Epidermal melanocyte (primary cell): ENCODE results near the gene ICOSLG.
"Not testable (repeated sequence)": the region's sequence is repeated elsewhere in the genome, so short reads cannot be mapped to it uniquely, and the experiment has no call there.

Experiments used
- DNase-seq: peaks from one replicate; pipeline ENCODE4 v3.0.0; 2011; ENCODE audit warnings: low spot score; ENCODE audit not compliant: insufficient read length

The ICOSLG gene

GRCh38 chr21:44240842-44241241 is at the start of gene ICOSLG:
Gene ICOSLG (minus strand): TSS chr21:44240943. CDS start chr21:44240817, 126 bp downstream.
- not testable (repeated sequence) for DNase-seq

GRCh38 chr21:44289381-44290010 is 48.8 kb upstream of the ICOSLG start:
- DNase-seq = no peak

- DNase-seq = no peak
Measured at GRCh38 chr21:44288251-44289110, 47.7 kb upstream of the ICOSLG start.

GRCh38 chr21:44286716-44287632 is 46.2 kb upstream of the ICOSLG start:
- no peak for DNase-seq

- DNase-seq = no peak
Measured at GRCh38 chr21:44286086-44286715, 45.5 kb upstream of the ICOSLG start.

GRCh38 chr21:44285138-44285992 is 44.6 kb upstream of the ICOSLG start, which contains the start of gene AIRE:
Gene AIRE (plus strand): TSS chr21:44285876. CDS start chr21:44286007, 131 bp downstream.
- DNase-seq = no peak

GRCh38 chr21:44283948-44284347 is 43.2 kb upstream of the ICOSLG start:
- no peak for DNase-seq

GRCh38 chr21:44283211-44283785 is 42.6 kb upstream of the ICOSLG start:
- not testable (repeated sequence) for DNase-seq

GRCh38 chr21:44282370-44282769 is 41.6 kb upstream of the ICOSLG start:
- no peak for DNase-seq

GRCh38 chr21:44281801-44282200 is 41.1 kb upstream of the ICOSLG start:
- no peak for DNase-seq

- no peak for DNase-seq
Measured at GRCh38 chr21:44279354-44280260, 38.9 kb upstream of the ICOSLG start.

GRCh38 chr21:44275041-44275440 is 34.3 kb upstream of the ICOSLG start:
- DNase-seq = no peak

- no peak for DNase-seq
Measured at GRCh38 chr21:44273046-44273445, 32.3 kb upstream of the ICOSLG start.

- DNase-seq = no peak
Measured at GRCh38 chr21:44272284-44272858, 31.6 kb upstream of the ICOSLG start.

GRCh38 chr21:44271558-44272283 is 31.0 kb upstream of the ICOSLG start:
- DNase-seq = no peak

GRCh38 chr21:44269090-44269489 is 28.3 kb upstream of the ICOSLG start:
- DNase-seq = no peak

GRCh38 chr21:44267655-44268142 is 27.0 kb upstream of the ICOSLG start:
- no peak for DNase-seq
